Epithelial cell of proximal tubule (primary cell): ENCODE measurements around the gene ETDB. TPM values are rescaled to one million over a fixed set of nuclear protein-coding genes. Genes with fewer than 3 reads are reported as not detected.
"Not testable (repeated sequence)": the region's sequence is repeated elsewhere in the genome, so short reads cannot be mapped to it uniquely, and the experiment has no call there.

Experiments
- DNase-seq: peaks from one replicate; pipeline ENCODE4 v3.0.0-alpha.2; 2011; ENCODE audit warnings: low read depth
- H3K4me3 ChIP-seq: 2 replicates; pipeline ENCODE4 v1.5.1; 2011; ENCODE audit warnings: low read depth, mild to moderate bottlenecking, low read length
- total RNA-seq: library from RNA; depleted of rRNA; stranded (reverse); fragments of >200 nt; gene quantifications from 2 replicates; pipeline ENCODE4 v1.2.3, GENCODE V29; 2015
- TF ChIP-seq, protein P1 (sequence below): conservative IDR thresholded peaks from 2 replicates; pipeline ENCODE4 v1.5.1; 2012; ENCODE audit warnings: low read depth, mild to moderate bottlenecking, low read length

ETDB gene
- total RNA-seq: not detected in 2 replicates

DNA sequence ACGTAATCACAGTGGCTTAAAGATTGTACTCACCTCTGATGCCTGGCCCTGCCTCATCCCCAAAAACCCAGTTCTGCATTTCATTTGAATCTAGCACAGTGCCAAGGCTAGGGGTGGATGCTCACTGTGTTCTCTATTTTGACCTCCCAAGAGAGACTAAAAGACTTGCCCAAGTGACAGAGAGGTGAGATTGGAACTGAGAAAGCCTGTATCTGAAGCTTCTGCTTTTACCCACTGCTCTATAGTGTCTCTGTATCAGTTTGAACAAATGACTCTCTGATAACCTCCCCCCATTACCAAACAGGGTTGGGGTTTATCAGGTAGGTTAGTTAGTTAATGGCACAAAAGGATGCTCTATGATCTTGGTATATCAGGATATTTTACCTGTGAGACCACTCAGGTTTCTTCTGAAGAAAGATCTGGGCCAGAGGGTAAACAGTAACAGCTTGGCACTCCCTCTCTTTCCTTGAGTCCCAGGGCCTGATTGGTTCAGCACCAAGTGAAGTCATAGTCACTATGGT is at the start of gene ETDB:
TSS of gene ETDB (minus strand) at position 471 of the 521 bp plus-strand sequence. CDS start 1,265 bp downstream, outside the sequence.
- not testable (repeated sequence) for H3K4me3 ChIP-seq, DNase-seq

DNA sequence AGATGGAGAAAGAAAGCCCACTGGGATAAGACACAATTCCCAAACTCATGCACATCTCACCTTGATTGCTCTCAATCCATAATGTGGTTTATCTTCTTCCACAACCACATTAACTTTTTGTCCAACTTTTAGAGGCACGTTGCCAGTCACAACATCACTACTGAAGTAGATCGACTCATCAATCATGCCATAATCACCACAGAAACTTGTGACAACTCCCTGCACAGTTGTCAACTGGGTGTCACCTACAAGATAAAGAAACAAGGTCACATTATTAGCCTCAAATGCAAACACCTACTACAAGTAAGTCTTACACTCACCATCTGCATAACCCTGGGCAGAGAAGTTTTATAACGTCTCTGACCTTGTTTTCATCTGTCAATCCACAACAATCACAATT is 49.2 kb upstream of the ETDB start:
- DNase-seq: not testable (repeated sequence)

DNA sequence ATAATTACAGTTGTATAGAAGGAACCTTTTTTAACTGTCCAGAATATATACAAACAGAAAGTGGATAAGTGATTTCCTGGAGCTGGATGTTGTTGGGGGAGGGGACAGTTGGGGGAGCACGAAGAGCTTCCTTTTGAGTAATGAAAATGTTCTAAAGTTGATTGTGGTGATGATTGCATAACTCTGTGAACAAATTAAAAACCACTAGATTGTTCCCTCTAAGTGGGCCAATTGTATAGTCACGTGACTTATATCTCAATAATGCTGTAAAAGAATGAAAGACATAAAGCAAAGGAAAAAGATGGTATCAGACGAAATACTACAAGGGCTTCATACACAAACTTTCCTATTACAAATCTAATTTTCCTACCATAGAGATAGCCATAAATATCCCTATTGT is 48.2 kb upstream of the ETDB start:
- TF ChIP-seq, protein P1, sequence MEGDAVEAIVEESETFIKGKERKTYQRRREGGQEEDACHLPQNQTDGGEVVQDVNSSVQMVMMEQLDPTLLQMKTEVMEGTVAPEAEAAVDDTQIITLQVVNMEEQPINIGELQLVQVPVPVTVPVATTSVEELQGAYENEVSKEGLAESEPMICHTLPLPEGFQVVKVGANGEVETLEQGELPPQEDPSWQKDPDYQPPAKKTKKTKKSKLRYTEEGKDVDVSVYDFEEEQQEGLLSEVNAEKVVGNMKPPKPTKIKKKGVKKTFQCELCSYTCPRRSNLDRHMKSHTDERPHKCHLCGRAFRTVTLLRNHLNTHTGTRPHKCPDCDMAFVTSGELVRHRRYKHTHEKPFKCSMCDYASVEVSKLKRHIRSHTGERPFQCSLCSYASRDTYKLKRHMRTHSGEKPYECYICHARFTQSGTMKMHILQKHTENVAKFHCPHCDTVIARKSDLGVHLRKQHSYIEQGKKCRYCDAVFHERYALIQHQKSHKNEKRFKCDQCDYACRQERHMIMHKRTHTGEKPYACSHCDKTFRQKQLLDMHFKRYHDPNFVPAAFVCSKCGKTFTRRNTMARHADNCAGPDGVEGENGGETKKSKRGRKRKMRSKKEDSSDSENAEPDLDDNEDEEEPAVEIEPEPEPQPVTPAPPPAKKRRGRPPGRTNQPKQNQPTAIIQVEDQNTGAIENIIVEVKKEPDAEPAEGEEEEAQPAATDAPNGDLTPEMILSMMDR: no peak
- H3K4me3 ChIP-seq: no peak overlapping the region
- DNase-seq: no peak

More for the DNA sequence above, 49.2 kb upstream of the ETDB start:
- not testable (repeated sequence) for H3K4me3 ChIP-seq

DNA sequence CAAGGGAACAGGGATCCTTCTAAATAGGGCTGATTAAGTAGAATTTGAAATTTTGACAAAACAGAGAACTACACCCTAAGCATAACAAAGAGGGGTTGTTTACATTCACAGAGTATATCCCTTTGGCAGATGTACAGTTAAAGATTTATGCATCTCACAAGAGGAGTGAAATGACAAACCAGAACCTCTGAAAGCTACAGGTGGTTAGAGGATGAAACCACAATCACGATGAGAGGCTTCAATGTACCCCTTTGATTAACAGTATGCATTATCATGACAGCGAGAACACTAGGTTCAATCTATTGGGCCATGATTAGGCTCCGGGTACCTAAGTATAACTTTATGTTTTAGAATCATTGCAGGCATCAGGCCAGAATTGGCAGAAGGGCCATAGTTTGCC is 34.4 kb upstream of the ETDB start:
- DNase-seq, H3K4me3 ChIP-seq: not testable (repeated sequence)

DNA sequence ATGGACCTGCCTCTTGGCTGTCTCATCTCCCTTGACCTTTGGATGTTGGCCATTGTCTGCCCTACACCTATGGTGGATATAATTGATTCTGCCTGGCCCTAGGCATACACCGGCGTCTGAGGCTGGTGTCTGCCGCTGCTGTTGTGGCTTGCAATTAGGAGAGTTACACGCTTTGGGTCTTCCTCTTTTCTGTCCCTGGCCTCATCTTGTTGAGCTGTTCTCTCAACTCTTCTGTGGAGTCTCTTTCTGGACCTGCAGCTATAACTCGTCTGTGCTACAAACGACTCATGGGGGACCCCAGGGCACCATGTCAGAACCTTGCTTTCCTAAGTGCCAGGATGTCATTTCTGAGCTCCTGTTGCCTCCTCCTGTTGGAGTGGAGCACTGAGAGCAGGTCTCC is 5.8 kb upstream of the ETDB start:
- not testable (repeated sequence) for H3K4me3 ChIP-seq, DNase-seq

DNA sequence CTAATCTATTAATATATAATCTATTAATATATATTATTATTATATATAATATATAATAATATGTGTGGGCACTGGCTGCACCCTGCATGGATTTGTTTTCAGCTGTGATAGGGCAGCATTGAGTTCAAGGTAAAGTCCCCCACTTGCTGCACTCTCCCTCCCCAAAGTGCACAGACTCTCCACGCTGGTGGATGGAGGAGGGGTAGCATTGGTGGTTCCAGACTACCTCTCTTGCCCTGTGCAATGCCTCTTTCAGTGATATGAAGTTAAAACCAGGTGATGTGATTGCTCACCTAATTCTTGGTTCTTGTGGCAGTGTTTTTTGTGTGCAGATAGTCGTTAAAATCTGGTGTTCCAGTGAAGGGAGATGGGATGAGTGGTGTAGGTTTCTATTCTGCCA is 4.3 kb downstream of the ETDB start:
- not testable (repeated sequence) for DNase-seq

DNA sequence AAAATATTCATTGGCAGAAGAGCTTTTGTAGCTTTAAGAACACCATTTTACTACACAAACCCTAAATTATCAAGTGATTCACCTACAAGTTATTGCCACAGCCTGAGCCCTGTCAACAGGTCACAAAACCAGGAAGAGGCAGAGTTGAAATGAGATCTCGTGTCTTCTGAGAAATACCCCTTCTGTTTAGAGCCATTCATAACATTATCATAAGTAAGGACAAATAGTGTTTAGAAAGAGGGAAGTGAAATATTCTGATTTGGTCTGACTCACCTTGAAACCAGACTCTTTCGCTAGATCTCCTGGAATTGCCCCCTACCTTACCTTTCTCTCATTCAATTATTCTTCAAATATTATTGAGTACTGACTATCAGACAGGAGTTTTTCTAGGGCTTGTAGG is 5.9 kb downstream of the ETDB start:
- TF ChIP-seq, protein P1: no peak
- no peak for DNase-seq
- no peak overlapping the region for H3K4me3 ChIP-seq

More for the DNA sequence above, 4.3 kb downstream of the ETDB start:
- not testable (repeated sequence) for H3K4me3 ChIP-seq

DNA sequence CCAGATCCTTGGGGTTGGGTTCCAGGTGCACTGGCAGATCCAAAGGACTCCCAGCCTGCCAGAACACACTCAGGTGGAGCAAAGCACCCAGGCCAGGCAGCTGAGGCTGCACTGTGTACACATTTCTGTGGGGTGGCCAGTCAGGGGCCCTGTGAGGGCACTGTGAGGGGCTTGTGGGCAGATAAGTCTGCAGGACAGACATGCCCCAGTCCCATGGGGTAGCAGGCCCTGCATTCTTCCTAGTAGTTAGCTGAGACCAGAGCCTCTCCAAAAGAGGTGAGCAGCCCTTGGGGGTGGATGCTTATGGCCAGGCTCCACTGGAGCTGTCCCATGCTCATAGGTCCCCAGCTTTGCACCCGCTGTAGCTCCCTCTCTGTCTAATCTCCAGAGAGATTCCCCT is 7.6 kb downstream of the ETDB start:
- DNase-seq: no peak
- no peak overlapping the region for H3K4me3 ChIP-seq
- TF ChIP-seq, protein P1: no peak

DNA sequence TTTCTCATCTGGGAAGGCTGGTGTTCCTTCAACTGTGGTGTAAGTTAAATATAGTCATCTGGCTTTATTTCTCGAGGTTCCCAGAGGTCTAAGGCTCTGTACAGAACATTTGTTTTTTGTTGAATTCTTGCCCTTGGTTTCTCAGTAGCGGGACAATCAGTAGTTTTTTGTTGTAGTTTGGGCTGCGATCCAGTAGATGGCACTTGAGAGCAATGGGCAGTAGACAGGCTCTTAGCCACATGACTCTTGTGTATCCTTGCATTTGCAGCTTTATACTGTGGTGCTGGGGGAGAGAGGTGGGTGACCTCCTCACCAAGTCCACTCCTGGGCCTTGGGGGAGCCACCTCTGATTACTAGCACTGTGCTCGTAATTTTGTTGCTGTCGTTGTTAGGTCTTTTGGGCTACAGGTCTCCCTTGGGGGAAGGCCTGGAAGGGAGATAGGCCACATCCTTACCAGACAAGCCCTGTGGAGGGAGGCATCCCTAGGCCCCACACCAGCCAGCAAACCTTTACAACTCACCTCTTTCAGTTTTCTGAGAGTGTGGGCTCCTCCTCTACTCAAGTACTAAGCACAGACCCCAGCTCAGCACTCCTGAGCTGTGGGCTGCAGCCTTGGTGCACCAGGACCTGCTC is 8.1 kb downstream of the ETDB start:
- no peak overlapping the region for H3K4me3 ChIP-seq
- no peak for DNase-seq
- TF ChIP-seq, protein P1: peak; percentile 67

DNA sequence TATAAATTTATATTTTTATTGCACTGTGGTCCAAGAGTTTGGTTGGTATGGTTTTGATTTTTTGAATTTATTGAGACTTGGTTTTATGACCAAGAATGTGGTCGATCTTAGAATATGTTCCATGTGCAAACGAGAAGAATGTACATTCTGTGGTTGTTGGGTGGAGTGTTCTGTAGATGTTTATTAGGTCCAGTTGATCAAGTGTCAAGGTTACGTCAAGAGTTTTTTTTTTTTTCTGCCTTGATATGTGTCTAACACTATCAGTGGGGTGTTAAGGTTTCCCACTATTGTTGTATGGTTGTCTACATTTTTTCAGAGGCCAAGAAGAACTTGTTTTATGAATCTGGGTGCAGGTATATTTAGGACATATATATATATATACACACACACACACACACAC is 10.8 kb downstream of the ETDB start:
- no peak overlapping the region for H3K4me3 ChIP-seq
- DNase-seq: no peak
- TF ChIP-seq, protein P1: no peak
